NCI-H128 (cell line): ENCODE measurements around the gene MIER1.
"Not testable (repeated sequence)": the region's sequence is repeated elsewhere in the genome, so short reads cannot be mapped to it uniquely, and the experiment has no call there.

Source experiments
- DNase-seq: peaks from one replicate; lab custom pipeline; 2025; ENCODE audit not compliant: unreplicated experiment; lab: John Stamatoyannopoulos, UW

The MIER1 gene

GRCh38 chr1:66924756-66925557 is at the start of gene MIER1, which contains the start of gene DNAI4:
TSS of gene MIER1 (plus strand) at chr1:66924990. CDS start at chr1:66925029, 39 bp downstream.
TSS of gene DNAI4 (minus strand) at chr1:66924856. CDS start at chr1:66924831, 25 bp downstream.
- DNase-seq, result peak; percentile 96

GRCh38 chr1:66876664-66877063 is 48.1 kb upstream of the MIER1 start:
- DNase-seq, result no peak

GRCh38 chr1:66889030-66889429 is 35.8 kb upstream of the MIER1 start:
- no peak for DNase-seq

- DNase-seq, result no peak
These were observed 34.2 kb upstream of the MIER1 start for GRCh38 chr1:66890621-66891020.

- no peak for DNase-seq
These were observed 31.1 kb upstream of the MIER1 start for GRCh38 chr1:66893712-66894111.

GRCh38 chr1:66915203-66915602 is 9.6 kb upstream of the MIER1 start:
- DNase-seq, result not testable (repeated sequence)

- no peak for DNase-seq
These were observed 8.5 kb upstream of the MIER1 start for GRCh38 chr1:66916320-66916719.

GRCh38 chr1:66917476-66917875 is 7.3 kb upstream of the MIER1 start:
- no peak for DNase-seq

- DNase-seq, result no peak
These were observed 5.7 kb upstream of the MIER1 start for GRCh38 chr1:66919063-66919462.

- DNase-seq, result no peak
These were observed 5.0 kb upstream of the MIER1 start for GRCh38 chr1:66919828-66920227.

GRCh38 chr1:66920543-66920942 is 4.2 kb upstream of the MIER1 start:
- DNase-seq, result no peak

GRCh38 chr1:66925558-66925910 is 744 bp downstream of the MIER1 start:
- DNase-seq, result no peak

- DNase-seq, result no peak
These were observed 1.2 kb downstream of the MIER1 start for GRCh38 chr1:66925944-66926343.

GRCh38 chr1:66927528-66927927 is 2.7 kb downstream of the MIER1 start:
- DNase-seq, result no peak

GRCh38 chr1:66929146-66929688 is 4.4 kb downstream of the MIER1 start:
- no peak for DNase-seq

- DNase-seq, result no peak
These were observed 4.9 kb downstream of the MIER1 start for GRCh38 chr1:66929691-66929998.

- peak; percentile 79 for DNase-seq
These were observed 5.4 kb downstream of the MIER1 start for GRCh38 chr1:66929999-66930822.

- no peak for DNase-seq
These were observed 6.0 kb downstream of the MIER1 start for GRCh38 chr1:66930823-66931174.

GRCh38 chr1:66931590-66931989 is 6.8 kb downstream of the MIER1 start:
- DNase-seq, result no peak

GRCh38 chr1:66932291-66932690 is 7.5 kb downstream of the MIER1 start:
- no peak for DNase-seq

- DNase-seq, result no peak
These were observed 9.3 kb downstream of the MIER1 start for GRCh38 chr1:66933887-66934700.
